Astrocyte of the spinal cord (primary cell): ENCODE results near the gene MPHOSPH6.

Experiments
- DNase-seq: peaks from one replicate; pipeline ENCODE4 v3.0.0; 2011; ENCODE audit warnings: low read depth, low spot score
- H3K4me3 ChIP-seq: 2 replicates; pipeline ENCODE4 v1.5.1; 2011; ENCODE audit warnings: low read depth, mild to moderate bottlenecking, low read length, moderate library complexity
- CTCF ChIP-seq: IDR thresholded peaks from 2 replicates; pipeline ENCODE4 v1.5.1; 2012; ENCODE audit warnings: low read depth, mild to moderate bottlenecking, low read length, inconsistent platforms
- in situ Hi-C: cut with HindIII; loops from 2 replicates; pipeline ENCODE4 v1.10.0; 2017; ENCODE audit warnings: low sequenced_read_pairs

MPHOSPH6 gene

DNA sequence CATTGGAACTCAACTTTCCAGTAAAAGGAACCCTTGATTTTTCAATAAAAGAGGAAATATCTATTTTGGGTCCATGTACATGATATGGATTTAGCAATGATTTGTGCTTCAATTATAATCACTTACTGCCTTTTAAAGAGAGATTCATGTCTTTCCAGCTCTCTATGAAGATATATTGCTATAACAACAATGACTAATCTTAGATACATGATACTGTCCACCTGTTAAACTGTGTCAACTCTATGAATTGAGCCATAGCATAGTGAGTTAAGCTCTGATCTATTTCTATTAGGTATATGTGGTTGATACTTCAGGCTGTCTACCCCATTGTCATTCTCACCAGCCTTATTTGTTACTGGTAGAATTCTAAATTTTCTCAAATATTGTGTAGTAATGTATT is 15.0 kb upstream of the MPHOSPH6 start:
- TF ChIP-seq CTCF, result no peak
- in situ Hi-C loops, result no loop called here
- H3K4me3 ChIP-seq, result no peak overlapping the region
- DNase-seq, result no peak

- H3K4me3 ChIP-seq, result no peak overlapping the region
- in situ Hi-C loops, result no loop called here
- DNase-seq, result no peak
- no peak for TF ChIP-seq CTCF
Measured at GRCh38 chr16:82184213-82184612, 14.2 kb upstream of the MPHOSPH6 start.

GRCh38 chr16:82183004-82183397 is 13.0 kb upstream of the MPHOSPH6 start:
- no peak for TF ChIP-seq CTCF
- no peak overlapping the region for H3K4me3 ChIP-seq
- no peak for DNase-seq
- in situ Hi-C loops, result no loop called here

- H3K4me3 ChIP-seq, result no peak overlapping the region
- TF ChIP-seq CTCF, result no peak
- DNase-seq, result no peak
- in situ Hi-C loops, result no loop called here
Measured at GRCh38 chr16:82182266-82183003, 12.4 kb upstream of the MPHOSPH6 start.

DNA sequence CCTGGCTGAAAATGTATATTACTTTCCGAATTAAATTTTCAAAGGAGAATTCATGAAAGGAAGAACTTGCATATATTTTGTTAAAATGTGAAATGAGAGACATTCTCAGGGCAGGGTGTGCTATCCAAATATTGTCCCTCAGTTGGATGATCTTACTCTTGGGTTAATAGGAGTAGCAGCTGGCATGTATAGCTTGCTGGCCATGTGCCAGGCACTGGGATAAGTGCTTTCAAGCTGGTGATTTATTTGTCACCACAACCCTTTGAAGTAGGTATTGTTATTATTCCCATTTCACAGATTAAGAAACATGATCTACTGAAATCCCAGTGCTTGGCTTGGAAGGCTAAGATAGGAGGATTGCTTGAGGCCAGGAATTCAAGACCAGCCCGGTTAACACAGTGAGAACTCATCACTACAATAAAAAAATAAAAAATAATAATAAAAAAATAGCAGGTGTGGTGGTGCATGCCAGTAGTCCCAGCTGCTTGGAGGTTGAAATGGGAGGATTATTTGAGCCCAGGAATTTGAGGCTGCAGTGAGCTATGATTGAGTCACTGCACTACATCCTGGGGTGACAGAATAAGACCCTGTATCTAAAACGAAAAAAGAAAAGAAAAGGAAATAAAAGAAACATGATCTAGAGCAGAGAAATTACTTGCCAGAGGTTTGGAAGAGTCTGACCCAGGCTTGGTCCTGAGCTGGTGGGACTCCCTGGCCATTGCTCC is 11.6 kb upstream of the MPHOSPH6 start:
- TF ChIP-seq CTCF, result no peak
- in situ Hi-C loops, result no loop called here
- H3K4me3 ChIP-seq, result no peak overlapping the region
- DNase-seq, result no peak

GRCh38 chr16:82178352-82178751 is 8.3 kb upstream of the MPHOSPH6 start:
- no peak for TF ChIP-seq CTCF
- in situ Hi-C loops, result no loop called here
- no peak overlapping the region for H3K4me3 ChIP-seq
- no peak for DNase-seq
